OCI-LY7 (cell line): ENCODE results near the gene HINT3.

Source experiments
- CTCF ChIP-seq: fragments of 200-600 bp; sonication (generic); conservative IDR thresholded peaks from 2 replicates; pipeline ENCODE4 v1.5.1; 2014; ENCODE audit warnings: mild to moderate bottlenecking, antibody characterized with exemption, low read length, moderate library complexity, mixed read lengths
- EZH2phosphoT487 ChIP-seq: fragments of 200-600 bp; sonication (generic); IDR thresholded peaks from 2 replicates; pipeline ENCODE4 v1.6.1; 2018; ENCODE audit warnings: low read depth, borderline replicate concordance, mild to moderate bottlenecking, mixed run types, antibody characterized with exemption, low read length, moderate library complexity, mixed read lengths

DNA sequence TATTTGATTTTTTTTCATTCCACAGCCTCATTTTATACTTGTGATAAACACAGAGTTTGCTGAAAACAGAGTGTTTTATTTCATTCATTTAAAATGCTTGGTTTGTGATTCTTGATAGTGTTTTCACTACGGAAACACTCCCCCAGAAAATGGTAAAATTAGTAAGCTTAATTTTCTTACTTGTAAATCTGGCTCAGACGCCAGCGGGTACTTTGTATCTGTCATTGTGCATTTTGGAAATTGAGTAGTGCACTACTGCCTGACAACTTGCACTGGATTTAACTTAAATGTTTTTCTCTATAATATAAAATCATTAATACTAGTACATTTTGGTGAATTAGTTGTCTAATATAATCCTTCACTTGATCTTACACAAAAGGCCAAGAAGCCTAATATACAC is 37.0 kb upstream of the HINT3 start:
- TF ChIP-seq CTCF (no peak), EZH2phosphoT487 (no peak)
